ENCODE data around the gene NTSR1.

DNA sequence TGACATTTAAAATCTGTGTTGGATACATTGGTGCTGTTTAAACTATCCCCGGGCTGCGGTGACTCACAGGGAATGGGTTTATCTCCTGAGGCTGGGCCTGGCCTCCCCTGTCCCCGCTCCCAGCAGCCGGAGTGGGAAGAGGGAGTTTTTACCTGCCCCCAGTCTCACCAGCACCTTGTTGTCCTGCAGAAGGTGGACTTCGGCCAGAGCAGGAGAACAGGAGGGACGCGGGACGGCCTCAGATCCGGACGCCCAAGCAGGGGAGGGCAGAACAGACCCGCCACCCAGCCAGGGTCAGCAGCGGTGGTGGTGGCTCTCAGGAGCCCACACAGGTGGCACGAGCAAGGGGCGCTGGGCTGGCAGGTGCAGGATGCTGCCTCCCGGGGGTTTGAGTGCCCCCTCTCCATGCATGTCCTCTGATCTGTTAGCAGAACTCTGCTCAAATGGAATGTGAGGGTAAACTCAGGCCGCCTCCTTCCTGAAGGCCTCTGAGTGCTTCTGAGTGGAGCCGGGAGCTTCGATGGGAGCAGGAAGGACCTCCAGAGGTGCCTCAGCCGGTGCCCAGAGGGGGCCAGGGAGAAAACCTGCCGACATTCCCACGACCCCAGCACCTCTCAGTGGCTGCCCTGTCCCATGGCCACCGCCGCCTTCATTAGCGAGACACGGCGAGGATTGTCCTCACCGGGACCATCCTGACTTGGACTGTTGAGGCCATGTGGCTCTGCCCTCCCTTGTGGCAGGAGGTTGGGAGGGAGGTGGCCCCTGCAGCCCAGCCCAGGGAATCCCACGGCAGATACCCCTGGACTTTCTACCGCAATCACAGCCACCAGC, 44.2 kb downstream of the NTSR1 start:
- TF ChIP-seq POLR2A (IDR thresholded peaks at IDR 0.05; ENCODE audit: low read depth, low read length) (no peak), TAF1 (IDR thresholded peaks at IDR 0.05; ENCODE audit: low read depth, low read length) (no peak), POLR2AphosphoS5 (IDR thresholded peaks at IDR 0.05; ENCODE audit: low read depth, low read length) (no peak), PAX5 (IDR thresholded peaks at IDR 0.05; ENCODE audit: insufficient read depth, low read length, severe bottlenecking) (no peak), POU2F2 (IDR thresholded peaks at IDR 0.05; ENCODE audit: low read depth, low read length) (no peak)

Measured in GM12891 (cell line).